Uterus (tissue), 2 donors: ENCODE measurements around the gene TMEM171.

Source experiments
- POLR2A ChIP-seq, 2 donors: fragments of 450-650 bp; IDR thresholded peaks; one replicate each; pipeline ENCODE4 v1.6.1; 2016; ENCODE audit warnings: antibody characterized with exemption in 2 of 2, mild to moderate bottlenecking in 1 of 2, moderate library complexity in 1 of 2
- TF ChIP-seq, protein P1 (sequence below), 4 experiments: fragments of 200-600 bp in 2 of 4; fragments of 450-650 bp in 2 of 4; sonication (generic) in 2 of 4; IDR thresholded peaks; one replicate each; pipeline ENCODE4 v1.5.1; 2016 to 2019; ENCODE audit warnings: antibody characterized with exemption in 4 of 4, mild to moderate bottlenecking in 2 of 4, moderate library complexity in 1 of 4

DNA sequence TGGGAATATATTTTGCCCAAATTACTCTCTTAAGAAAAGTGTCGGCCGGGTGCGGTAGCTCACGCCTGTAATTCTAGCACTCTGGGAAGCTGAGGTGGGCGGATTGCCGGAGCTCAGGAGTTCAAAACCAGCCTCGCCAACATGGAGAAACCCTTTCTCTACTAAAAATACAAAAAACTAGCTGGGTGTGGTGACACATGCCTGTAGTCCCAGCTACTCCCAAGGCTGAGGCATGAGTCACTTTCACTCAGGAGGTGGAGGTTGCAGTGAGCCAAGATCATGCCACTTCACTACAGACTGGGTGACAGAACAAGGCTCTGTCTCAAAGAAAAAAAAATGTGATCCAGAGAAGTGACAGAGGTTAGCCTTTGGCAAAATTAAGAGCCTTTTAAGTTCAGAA, 26.4 kb upstream of the TMEM171 start:
- TF ChIP-seq, protein P1, sequence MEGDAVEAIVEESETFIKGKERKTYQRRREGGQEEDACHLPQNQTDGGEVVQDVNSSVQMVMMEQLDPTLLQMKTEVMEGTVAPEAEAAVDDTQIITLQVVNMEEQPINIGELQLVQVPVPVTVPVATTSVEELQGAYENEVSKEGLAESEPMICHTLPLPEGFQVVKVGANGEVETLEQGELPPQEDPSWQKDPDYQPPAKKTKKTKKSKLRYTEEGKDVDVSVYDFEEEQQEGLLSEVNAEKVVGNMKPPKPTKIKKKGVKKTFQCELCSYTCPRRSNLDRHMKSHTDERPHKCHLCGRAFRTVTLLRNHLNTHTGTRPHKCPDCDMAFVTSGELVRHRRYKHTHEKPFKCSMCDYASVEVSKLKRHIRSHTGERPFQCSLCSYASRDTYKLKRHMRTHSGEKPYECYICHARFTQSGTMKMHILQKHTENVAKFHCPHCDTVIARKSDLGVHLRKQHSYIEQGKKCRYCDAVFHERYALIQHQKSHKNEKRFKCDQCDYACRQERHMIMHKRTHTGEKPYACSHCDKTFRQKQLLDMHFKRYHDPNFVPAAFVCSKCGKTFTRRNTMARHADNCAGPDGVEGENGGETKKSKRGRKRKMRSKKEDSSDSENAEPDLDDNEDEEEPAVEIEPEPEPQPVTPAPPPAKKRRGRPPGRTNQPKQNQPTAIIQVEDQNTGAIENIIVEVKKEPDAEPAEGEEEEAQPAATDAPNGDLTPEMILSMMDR (IDR thresholded peaks at IDR 0.05), result no peak
- TF ChIP-seq POLR2A (IDR thresholded peaks at IDR 0.05), result no peak
